ENCODE measurements around the gene VSTM4.

DNA sequence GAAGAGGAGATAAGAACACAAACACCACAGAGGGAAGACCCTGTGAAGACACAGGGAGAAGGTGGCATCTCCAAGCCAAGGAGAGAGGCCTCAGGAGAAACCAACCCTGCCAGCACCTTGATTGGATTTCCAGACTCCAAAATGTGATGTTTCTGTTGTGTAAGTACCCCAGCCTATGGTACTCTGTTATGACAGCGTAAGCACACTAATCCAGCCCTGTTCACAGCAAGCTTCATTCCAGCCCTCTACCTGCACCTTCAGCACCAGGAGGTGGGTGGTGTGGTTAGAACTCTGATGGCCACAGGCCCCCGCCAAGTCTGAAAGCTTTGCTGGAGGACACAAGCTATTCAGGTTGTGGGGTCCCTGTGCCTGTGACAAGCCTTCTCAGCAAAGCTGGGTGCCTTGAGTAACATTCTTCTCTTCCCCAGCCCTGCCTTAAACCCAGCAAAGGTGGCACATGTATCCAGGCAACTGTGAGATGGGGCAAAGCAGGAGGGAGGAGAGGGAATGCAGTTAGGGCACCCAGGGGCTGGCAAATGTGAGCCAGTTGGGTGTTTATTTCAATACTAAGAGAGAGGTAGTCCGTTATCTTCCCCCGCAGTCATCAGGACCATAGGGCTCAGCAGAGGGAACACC is 4.5 kb downstream of the VSTM4 start:
- TF ChIP-seq, protein P1, sequence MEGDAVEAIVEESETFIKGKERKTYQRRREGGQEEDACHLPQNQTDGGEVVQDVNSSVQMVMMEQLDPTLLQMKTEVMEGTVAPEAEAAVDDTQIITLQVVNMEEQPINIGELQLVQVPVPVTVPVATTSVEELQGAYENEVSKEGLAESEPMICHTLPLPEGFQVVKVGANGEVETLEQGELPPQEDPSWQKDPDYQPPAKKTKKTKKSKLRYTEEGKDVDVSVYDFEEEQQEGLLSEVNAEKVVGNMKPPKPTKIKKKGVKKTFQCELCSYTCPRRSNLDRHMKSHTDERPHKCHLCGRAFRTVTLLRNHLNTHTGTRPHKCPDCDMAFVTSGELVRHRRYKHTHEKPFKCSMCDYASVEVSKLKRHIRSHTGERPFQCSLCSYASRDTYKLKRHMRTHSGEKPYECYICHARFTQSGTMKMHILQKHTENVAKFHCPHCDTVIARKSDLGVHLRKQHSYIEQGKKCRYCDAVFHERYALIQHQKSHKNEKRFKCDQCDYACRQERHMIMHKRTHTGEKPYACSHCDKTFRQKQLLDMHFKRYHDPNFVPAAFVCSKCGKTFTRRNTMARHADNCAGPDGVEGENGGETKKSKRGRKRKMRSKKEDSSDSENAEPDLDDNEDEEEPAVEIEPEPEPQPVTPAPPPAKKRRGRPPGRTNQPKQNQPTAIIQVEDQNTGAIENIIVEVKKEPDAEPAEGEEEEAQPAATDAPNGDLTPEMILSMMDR (IDR thresholded peaks at IDR 0.05 in 2 of 3, conservative IDR thresholded peaks at IDR 0.05 in 1 of 3; ENCODE audit: borderline replicate concordance in 1 of 3, insufficient read depth in 1 of 3, low read depth in 2 of 3, low read length in 2 of 3) = no peak
- TF ChIP-seq EZH2 (IDR thresholded peaks at IDR 0.05) (no peak), POLR2A (IDR thresholded peaks at IDR 0.05; ENCODE audit: borderline replicate concordance, extremely low read depth, insufficient read depth, insufficient read length) (no peak), TCF7L2 (IDR thresholded peaks at IDR 0.05; ENCODE audit: borderline replicate concordance, extremely low read depth, insufficient read depth, insufficient read length) (no peak), JUND (IDR thresholded peaks at IDR 0.05) (no peak)
- TF ChIP-seq, protein P2, sequence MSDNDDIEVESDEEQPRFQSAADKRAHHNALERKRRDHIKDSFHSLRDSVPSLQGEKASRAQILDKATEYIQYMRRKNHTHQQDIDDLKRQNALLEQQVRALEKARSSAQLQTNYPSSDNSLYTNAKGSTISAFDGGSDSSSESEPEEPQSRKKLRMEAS (IDR thresholded peaks at IDR 0.05) = no peak
